HG02763 (cell line): ENCODE measurements around the gene NYAP2.

Source experiments
- ATAC-seq: cut with Tn5 transposase; IDR thresholded peaks from one replicate; pipeline ENCODE4 v1.9.1; 2021; ENCODE audit warnings: mild to moderate bottlenecking, moderate library complexity; ENCODE audit not compliant: unreplicated experiment

Gene NYAP2

DNA sequence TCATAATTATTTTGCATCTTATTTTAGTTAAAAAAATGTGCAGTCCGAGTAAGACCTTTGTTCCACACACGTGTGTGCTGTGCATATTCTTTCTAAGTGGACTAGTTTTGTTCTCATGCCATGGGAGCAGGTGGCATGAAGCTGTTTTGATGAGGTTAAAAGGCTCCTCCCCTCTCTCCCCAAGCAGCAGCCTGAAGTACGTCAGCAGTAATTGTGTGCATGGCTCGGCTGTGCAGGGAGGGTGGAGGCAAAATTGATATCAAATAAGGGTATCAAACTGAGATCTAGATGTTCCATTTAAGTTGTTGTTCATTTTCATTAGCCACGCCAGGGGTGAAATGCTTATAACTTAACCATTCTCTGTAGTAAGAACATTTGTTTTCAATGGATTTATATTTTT, at the start of gene NYAP2:
Gene NYAP2, plus strand, starts transcription at position 207 of the 400 bp plus-strand sequence. CDS start 9,171 bp downstream, outside the sequence.
- no peak for ATAC-seq

- no peak for ATAC-seq
Measured at GRCh38 chr2:225353579-225354085, 45.9 kb upstream of the NYAP2 start.

GRCh38 chr2:225354281-225354774, 45.2 kb upstream of the NYAP2 start:
- no peak for ATAC-seq

GRCh38 chr2:225355788-225356187, 43.7 kb upstream of the NYAP2 start:
- no peak for ATAC-seq

DNA sequence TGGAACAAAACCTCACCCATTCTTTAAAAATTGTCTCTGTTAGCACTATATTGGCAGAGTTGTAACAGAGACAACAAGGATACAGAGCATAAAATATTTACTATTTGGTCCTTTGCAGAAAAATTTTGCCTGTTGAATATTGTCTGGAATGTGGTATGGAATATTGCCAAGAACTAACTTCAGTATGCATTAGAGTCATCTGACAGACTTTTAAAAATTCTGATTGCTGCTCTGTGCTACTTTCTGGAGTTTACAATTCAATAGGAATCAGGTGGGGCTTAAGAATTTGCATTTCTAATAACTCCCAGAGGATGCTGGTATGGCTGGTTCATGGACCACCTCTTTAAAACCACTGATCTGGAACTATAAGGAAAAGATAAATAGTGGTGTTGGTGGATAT, 32.8 kb upstream of the NYAP2 start:
- ATAC-seq = no peak

DNA sequence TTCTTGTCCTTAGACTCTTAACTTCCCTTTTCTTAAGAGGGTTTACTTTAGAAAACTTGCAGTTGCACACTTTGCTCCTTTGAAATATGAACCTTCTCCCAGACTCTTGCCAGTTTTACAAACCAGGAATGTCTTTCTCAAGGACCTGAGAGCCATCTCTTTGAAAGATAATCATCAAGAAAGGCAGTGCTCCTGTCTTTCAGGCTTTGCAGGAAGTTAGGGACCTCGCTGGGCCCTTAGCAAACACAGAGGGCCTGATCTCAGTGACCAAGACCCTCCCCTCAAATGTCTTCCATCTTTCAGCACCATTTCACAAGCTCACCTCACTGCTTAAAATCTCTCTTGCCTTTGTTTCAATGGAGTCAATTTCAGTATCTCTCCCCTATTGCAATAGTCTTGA, 32.0 kb upstream of the NYAP2 start:
- no peak for ATAC-seq

- no peak for ATAC-seq
Measured at GRCh38 chr2:225378984-225379383, 20.5 kb upstream of the NYAP2 start.

DNA sequence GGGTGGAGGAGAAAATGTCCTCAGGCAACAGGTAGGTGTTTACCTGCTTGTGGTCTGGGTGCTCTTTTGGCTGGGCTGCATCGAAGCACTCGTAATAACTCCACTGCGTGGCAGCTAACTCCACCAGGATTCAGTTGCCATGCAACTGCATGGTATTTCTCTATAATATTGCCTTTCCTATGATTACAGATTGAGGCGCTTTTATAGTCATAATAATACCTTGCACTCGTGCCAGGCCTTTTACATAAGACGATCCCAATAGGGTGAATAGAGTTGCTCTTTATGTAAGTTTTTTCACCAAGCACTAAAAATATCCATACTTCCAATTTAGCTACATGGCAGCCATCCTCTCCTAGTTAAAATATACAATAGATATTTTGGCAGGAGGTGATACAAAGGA, 19.7 kb upstream of the NYAP2 start:
- ATAC-seq = no peak

DNA sequence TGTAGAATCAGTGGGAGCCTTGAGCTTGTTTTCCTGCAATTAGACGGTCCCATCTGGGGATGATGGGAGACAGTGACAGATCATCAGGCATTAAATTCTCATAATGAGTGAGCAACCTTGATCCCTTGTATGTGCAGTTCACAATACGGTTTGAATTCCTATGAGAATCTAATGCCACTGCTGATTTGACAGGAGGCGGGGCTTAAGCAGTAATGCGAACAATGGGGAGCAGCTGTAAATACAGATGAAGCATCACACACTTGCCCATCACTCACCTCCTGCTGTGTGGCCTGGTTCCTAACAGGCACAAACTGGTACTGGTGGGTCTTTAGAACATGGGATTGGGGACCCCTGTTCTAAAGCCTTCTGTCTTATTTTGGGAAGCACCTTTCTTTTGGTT, 17.9 kb upstream of the NYAP2 start:
- no peak for ATAC-seq

GRCh38 chr2:225398372-225398771, 1.1 kb upstream of the NYAP2 start:
- ATAC-seq = no peak

DNA sequence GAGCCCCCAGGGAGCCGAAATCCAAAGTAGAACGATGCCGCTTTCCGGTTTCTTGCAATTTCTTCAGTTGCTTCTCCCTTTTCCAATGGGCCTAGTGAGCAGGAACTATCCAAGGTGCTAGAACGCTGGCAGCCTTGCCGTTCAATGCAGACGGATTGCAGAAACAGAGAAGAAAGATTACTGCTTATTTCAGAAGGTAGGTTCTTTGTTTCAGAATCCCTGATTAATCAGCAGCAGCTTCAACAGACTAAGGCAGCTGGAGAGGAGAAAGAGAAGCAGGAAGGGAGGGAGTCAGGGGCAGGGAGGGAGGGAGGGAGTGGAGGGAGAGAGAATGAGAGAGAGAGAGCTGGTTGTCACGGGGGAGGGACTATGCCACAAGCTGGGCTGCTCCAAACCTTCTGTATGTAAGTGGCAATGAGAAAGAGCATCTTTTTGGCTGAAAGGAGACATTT, 576 bp downstream of the NYAP2 start:
- ATAC-seq = no peak

DNA sequence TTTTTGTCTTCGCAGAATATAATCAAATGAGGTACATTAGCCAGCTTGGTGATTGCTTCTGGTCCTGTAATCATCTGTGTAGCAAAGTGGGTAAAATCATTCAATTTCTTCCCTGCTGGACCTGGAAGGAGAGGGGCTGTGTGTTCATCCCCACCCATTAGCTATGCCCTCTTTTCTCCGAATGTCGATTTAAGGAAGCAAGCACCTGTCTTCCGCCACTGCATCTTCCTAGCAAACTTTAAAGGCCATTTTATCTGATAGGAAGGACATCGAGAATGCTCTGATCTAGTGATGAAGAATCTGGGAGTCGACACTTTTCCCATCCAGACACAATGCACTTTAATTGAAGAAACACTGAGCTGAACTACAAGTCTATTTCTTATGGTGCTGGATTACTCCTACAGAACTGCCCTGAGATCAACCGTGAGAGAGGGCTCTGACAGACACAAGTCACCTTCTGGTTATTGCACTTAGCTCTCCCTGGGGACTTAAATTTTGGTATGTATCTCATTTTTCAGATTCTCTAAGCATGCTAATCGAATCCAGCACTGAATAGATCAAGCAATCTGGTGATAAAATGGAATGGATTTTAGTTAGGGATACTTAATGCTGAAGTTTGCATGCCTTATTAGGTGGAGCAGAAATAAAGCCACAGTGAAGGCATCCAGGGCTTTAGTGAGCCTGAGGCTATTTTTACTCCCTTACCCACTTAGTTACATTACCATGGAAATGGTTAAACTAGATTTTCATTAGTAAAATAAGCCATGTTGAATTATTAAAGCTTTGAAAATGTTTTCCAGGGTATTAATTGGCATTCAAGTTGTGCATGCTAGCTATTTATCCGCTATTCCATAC, 1.3 kb downstream of the NYAP2 start:
- no peak for ATAC-seq

- no peak for ATAC-seq
Measured at GRCh38 chr2:225402210-225402776, 2.8 kb downstream of the NYAP2 start.

- no peak for ATAC-seq
Measured at GRCh38 chr2:225411452-225411851, 11.9 kb downstream of the NYAP2 start.

- ATAC-seq = no peak
Measured at GRCh38 chr2:225413786-225414185, 14.3 kb downstream of the NYAP2 start.

- no peak for ATAC-seq
Measured at GRCh38 chr2:225414902-225415301, 15.4 kb downstream of the NYAP2 start.

- no peak for ATAC-seq
Measured at GRCh38 chr2:225415341-225415740, 15.8 kb downstream of the NYAP2 start.

DNA sequence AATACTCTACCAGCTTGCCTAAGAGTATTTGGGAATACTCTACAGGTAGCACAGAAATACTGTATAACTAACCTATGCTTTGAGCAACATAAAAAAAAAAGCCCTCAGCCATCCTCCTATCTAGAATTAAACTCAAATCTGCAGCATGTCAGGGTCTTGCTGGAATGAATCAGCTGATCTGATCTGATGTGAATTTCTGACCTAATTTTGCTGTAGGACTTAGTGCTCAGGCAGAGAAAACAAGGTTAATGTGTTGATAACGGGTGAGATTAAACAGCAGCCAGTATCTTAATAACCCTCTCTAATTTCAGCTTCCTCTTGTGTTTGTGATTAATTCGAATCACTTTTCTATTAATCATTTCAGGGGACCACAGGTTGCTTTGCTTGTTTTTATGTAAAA, 16.3 kb downstream of the NYAP2 start:
- ATAC-seq = no peak

DNA sequence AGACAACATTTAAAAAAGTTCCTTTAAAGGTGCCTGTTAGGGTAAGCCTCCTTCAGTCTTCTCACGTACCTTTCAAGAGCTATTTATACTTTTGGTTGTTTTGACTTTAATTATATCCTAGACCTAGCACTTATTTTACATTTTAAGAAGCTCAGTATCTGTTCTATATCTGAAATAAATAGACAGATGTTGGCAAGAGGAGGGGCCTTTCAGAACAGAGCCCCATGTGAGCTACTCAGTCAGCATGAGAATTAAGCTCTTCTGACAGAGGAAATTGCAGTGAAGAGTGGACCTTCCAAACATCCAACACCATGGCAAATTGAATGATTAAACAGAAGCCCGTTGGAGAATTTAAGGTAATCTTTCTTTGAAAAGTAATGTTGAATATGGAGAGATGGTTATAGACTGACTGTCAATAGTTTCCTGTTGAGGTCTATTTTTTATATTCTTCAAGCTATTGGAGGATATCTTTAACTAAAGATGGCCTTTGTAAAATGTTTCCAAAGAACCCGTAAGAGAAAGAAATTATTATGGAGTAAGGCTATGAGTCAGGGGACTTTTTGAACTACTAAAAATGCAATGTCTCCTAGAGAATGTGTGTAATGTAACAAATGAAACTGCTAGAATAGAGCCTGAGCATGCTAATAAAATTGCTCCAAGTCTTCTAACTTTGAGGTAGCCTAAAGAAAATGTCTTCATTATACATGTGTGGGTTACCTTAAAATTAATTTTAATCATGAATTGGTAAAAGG, 17.3 kb downstream of the NYAP2 start:
- no peak for ATAC-seq

- ATAC-seq = no peak
Measured at GRCh38 chr2:225419033-225419432, 19.5 kb downstream of the NYAP2 start.

DNA sequence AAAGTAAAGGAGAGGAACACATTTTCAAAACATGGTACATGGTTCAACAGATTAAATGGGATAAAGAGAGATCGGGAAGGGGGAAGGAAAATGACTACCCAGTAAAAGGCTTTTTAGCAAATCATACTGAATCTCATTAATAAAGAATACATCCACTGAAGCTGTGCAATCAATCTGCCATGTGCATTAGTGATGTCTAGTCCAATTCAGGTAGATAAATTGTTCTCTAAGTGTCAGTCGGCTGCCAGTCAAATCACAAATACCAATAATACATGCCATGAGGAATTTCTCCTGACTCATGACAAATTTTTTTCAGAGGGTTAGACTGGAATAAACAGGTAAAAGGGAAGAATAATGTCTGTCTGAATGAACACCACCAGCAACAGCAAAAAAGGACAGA, 22.6 kb downstream of the NYAP2 start:
- no peak for ATAC-seq
